Activated naive CD8-positive, alpha-beta T cell treated with anti-CD3 and anti-CD28 coated beads for 36 hours (primary cell): ENCODE data around the gene SSX2IP. TPM values are rescaled to one million over a fixed set of nuclear protein-coding genes. Genes with fewer than 3 reads are reported as not detected.

Experiments
- DNase-seq: peaks from one replicate; pipeline ENCODE4 v3.0.0; 2021
- H3K27ac Mint-ChIP-seq: one replicate; pipeline ENCODE4 v1.8.0; 2022; ENCODE audit warnings: mild to moderate bottlenecking, moderate library complexity, mixed read lengths
- H3K27me3 Mint-ChIP-seq: one replicate; pipeline ENCODE4 v1.8.0; 2022; ENCODE audit warnings: mild to moderate bottlenecking, mixed read lengths
- H3K36me3 Mint-ChIP-seq: one replicate; pipeline ENCODE4 v1.8.0; 2021; ENCODE audit warnings: mild to moderate bottlenecking, mixed read lengths
- H3K4me1 Mint-ChIP-seq: one replicate; pipeline ENCODE4 v1.8.0; 2021; ENCODE audit warnings: mixed read lengths
- H3K4me3 Mint-ChIP-seq: one replicate; pipeline ENCODE4 v1.8.0; 2022; ENCODE audit warnings: mild to moderate bottlenecking, moderate library complexity, mixed read lengths
- H3K9me3 Mint-ChIP-seq: one replicate; pipeline ENCODE4 v1.8.0; 2022; ENCODE audit warnings: mixed read lengths
- total RNA-seq, 2 experiments: library from RNA; stranded (reverse); gene quantifications; one replicate each; pipeline ENCODE4 v1.2.3, GENCODE V29; 2021

Gene SSX2IP
- total RNA-seq, 2 experiments from 2014 or later, result 12.4 to 13.1 TPM

GRCh38 chr1:84632137-84632536 is 58.1 kb downstream of the SSX2IP start:
- Mint-ChIP-seq H3K27ac (no peak overlapping the region), H3K4me3 (no peak overlapping the region), H3K36me3 (no peaks in the 10 kb centered on the region)

GRCh38 chr1:84624876-84625275 is 65.4 kb downstream of the SSX2IP start:
- Mint-ChIP-seq H3K4me1 (peaks cover 16% of the 10 kb centered on the region), H3K9me3 (no peaks in the 10 kb centered on the region), H3K27ac (no peak overlapping the region), H3K27me3 (no peaks in the 10 kb centered on the region), H3K4me3 (no peak overlapping the region), H3K36me3 (no peaks in the 10 kb centered on the region)
- no peak for DNase-seq

More at GRCh38 chr1:84632137-84632536, 58.1 kb downstream of the SSX2IP start:
- no peak for DNase-seq
- Mint-ChIP-seq H3K9me3 (no peaks in the 10 kb centered on the region), H3K4me1 (peaks cover 10% of the 10 kb centered on the region), H3K27me3 (no peaks in the 10 kb centered on the region)

GRCh38 chr1:84621553-84621952 is 68.7 kb downstream of the SSX2IP start:
- H3K27ac Mint-ChIP-seq, result no peak overlapping the region

GRCh38 chr1:84620720-84621313 is 69.4 kb downstream of the SSX2IP start:
- H3K36me3 Mint-ChIP-seq, result no peaks in the 10 kb centered on the region
- H3K27me3 Mint-ChIP-seq, result no peaks in the 10 kb centered on the region
- H3K4me1 Mint-ChIP-seq, result peaks cover 23% of the 10 kb centered on the region
- peak; percentile 87 for DNase-seq
- H3K9me3 Mint-ChIP-seq, result no peaks in the 10 kb centered on the region
- H3K4me3 Mint-ChIP-seq, result peak overlapping the region; percentile 85
- H3K27ac Mint-ChIP-seq, result peak overlapping the region; percentile 89

More at GRCh38 chr1:84621553-84621952, 68.7 kb downstream of the SSX2IP start:
- Mint-ChIP-seq H3K9me3 (no peaks in the 10 kb centered on the region), H3K27me3 (no peaks in the 10 kb centered on the region), H3K4me1 (peaks cover 23% of the 10 kb centered on the region), H3K4me3 (no peak overlapping the region), H3K36me3 (no peaks in the 10 kb centered on the region)
- DNase-seq, result no peak

GRCh38 chr1:84619383-84620102 is 70.7 kb downstream of the SSX2IP start:
- Mint-ChIP-seq H3K4me1 (peaks cover 23% of the 10 kb centered on the region), H3K4me3 (peak overlapping the region; percentile 26), H3K27me3 (no peaks in the 10 kb centered on the region), H3K36me3 (no peaks in the 10 kb centered on the region), H3K27ac (peak overlapping the region; percentile 80), H3K9me3 (peaks cover 3% of the 10 kb centered on the region)
- peak; percentile 52 for DNase-seq

GRCh38 chr1:84617349-84617748 is 72.9 kb downstream of the SSX2IP start:
- H3K4me3 Mint-ChIP-seq, result no peak overlapping the region
- peaks cover 17% of the 10 kb centered on the region for H3K9me3 Mint-ChIP-seq
- no peaks in the 10 kb centered on the region for H3K27me3 Mint-ChIP-seq
- peaks cover 3% of the 10 kb centered on the region for H3K36me3 Mint-ChIP-seq
- peaks cover 24% of the 10 kb centered on the region for H3K4me1 Mint-ChIP-seq
- DNase-seq, result no peak
- H3K27ac Mint-ChIP-seq, result no peak overlapping the region

- Mint-ChIP-seq H3K9me3 (peaks cover 22% of the 10 kb centered on the region), H3K4me3 (no peak overlapping the region), H3K27ac (no peak overlapping the region), H3K4me1 (peaks cover 31% of the 10 kb centered on the region), H3K36me3 (peaks cover 6% of the 10 kb centered on the region), H3K27me3 (no peaks in the 10 kb centered on the region)
- no peak for DNase-seq
Measured at GRCh38 chr1:84615790-84616189, 74.5 kb downstream of the SSX2IP start.

- peaks cover 23% of the 10 kb centered on the region for H3K9me3 Mint-ChIP-seq
- peaks cover 18% of the 10 kb centered on the region for H3K4me1 Mint-ChIP-seq
- no peak for DNase-seq
- H3K27me3 Mint-ChIP-seq, result no peaks in the 10 kb centered on the region
- peaks cover 8% of the 10 kb centered on the region for H3K36me3 Mint-ChIP-seq
- no peak overlapping the region for H3K4me3 Mint-ChIP-seq
- no peak overlapping the region for H3K27ac Mint-ChIP-seq
Measured at GRCh38 chr1:84613887-84614286, 76.4 kb downstream of the SSX2IP start.

- Mint-ChIP-seq H3K9me3 (peaks cover 23% of the 10 kb centered on the region), H3K4me1 (peaks cover 18% of the 10 kb centered on the region), H3K36me3 (peaks cover 8% of the 10 kb centered on the region), H3K27ac (no peak overlapping the region), H3K4me3 (no peak overlapping the region), H3K27me3 (no peaks in the 10 kb centered on the region)
- DNase-seq, result no peak
Measured at GRCh38 chr1:84613026-84613425, 77.2 kb downstream of the SSX2IP start.

GRCh38 chr1:84611796-84612195 is 78.5 kb downstream of the SSX2IP start:
- H3K36me3 Mint-ChIP-seq, result peaks cover 8% of the 10 kb centered on the region
- H3K27me3 Mint-ChIP-seq, result no peaks in the 10 kb centered on the region
- H3K9me3 Mint-ChIP-seq, result peaks cover 23% of the 10 kb centered on the region
- DNase-seq, result no peak
- peak overlapping the region; percentile 33 for H3K4me3 Mint-ChIP-seq
- H3K27ac Mint-ChIP-seq, result peak overlapping the region; percentile 85
- H3K4me1 Mint-ChIP-seq, result peaks cover 18% of the 10 kb centered on the region

- H3K36me3 Mint-ChIP-seq, result peaks cover 12% of the 10 kb centered on the region
- peaks cover 28% of the 10 kb centered on the region for H3K9me3 Mint-ChIP-seq
- no peak for DNase-seq
- H3K4me3 Mint-ChIP-seq, result peak overlapping the region; percentile 33
- H3K27me3 Mint-ChIP-seq, result no peaks in the 10 kb centered on the region
- H3K4me1 Mint-ChIP-seq, result peaks cover 18% of the 10 kb centered on the region
- H3K27ac Mint-ChIP-seq, result peak overlapping the region; percentile 85
Measured at GRCh38 chr1:84611091-84611490, 79.2 kb downstream of the SSX2IP start.

- Mint-ChIP-seq H3K27me3 (no peaks in the 10 kb centered on the region), H3K9me3 (peaks cover 30% of the 10 kb centered on the region), H3K4me1 (peaks cover 8% of the 10 kb centered on the region), H3K4me3 (no peak overlapping the region), H3K36me3 (peaks cover 15% of the 10 kb centered on the region), H3K27ac (no peak overlapping the region)
- no peak for DNase-seq
Measured at GRCh38 chr1:84606977-84607376, 83.3 kb downstream of the SSX2IP start.

GRCh38 chr1:84605157-84605556 is 85.1 kb downstream of the SSX2IP start:
- Mint-ChIP-seq H3K9me3 (peaks cover 24% of the 10 kb centered on the region), H3K36me3 (peaks cover 10% of the 10 kb centered on the region), H3K27ac (no peak overlapping the region), H3K27me3 (no peaks in the 10 kb centered on the region), H3K4me1 (peaks cover 6% of the 10 kb centered on the region), H3K4me3 (no peak overlapping the region)
- no peak for DNase-seq

GRCh38 chr1:84603941-84604830 is 86.1 kb downstream of the SSX2IP start:
- Mint-ChIP-seq H3K36me3 (peaks cover 10% of the 10 kb centered on the region), H3K4me3 (no peak overlapping the region), H3K4me1 (peaks cover 13% of the 10 kb centered on the region), H3K27me3 (no peaks in the 10 kb centered on the region), H3K27ac (no peak overlapping the region), H3K9me3 (peaks cover 24% of the 10 kb centered on the region)
- DNase-seq, result no peak

- H3K27me3 Mint-ChIP-seq, result no peaks in the 10 kb centered on the region
- no peak overlapping the region for H3K27ac Mint-ChIP-seq
- peaks cover 10% of the 10 kb centered on the region for H3K36me3 Mint-ChIP-seq
- H3K4me1 Mint-ChIP-seq, result peaks cover 22% of the 10 kb centered on the region
- H3K4me3 Mint-ChIP-seq, result no peak overlapping the region
- H3K9me3 Mint-ChIP-seq, result peaks cover 24% of the 10 kb centered on the region
- no peak for DNase-seq
Measured at GRCh38 chr1:84603223-84603622, 87.0 kb downstream of the SSX2IP start.
